ENCODE data around the gene RNF43.

RNF43 gene

DNA sequence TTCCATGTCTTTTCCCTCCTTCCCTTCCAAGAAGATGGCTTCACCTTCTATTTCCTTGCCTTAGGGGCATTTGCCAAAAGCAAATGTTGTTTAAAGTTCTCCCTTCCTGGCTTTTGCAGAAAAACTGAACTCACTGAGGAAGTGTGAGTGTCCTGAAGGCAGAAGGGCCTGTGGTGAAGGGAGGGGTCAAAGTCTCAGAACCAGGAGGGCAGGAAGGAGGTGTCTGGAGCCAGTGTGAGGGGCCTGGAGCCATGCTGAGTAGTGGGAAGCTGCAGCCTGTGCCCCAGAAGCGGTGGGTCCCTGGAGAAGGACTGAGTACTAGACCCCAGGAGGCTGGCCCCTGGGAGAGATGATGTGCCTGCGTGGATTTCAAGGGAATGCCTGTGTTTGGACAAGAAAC lies 41.5 kb downstream of the RNF43 start:
- WGBS (ENCODE audit: extremely low coverage, insufficient coverage, low lambda C conversion rate), result no CpG with 5 or more reads among the region's 2 CpGs
- Histone ChIP-seq H3K23ac (ENCODE audit: low read length) (no peak overlapping the region), H3K18ac (ENCODE audit: low read length) (no peak overlapping the region), H2BK5ac (ENCODE audit: low read length) (no peak overlapping the region), H2BK120ac (ENCODE audit: low read depth, low read length) (no peak overlapping the region), H3K27me3 (ENCODE audit: insufficient read depth, low read length, poor library complexity) (no peaks in the 10 kb centered on the region), H3K4me3 (ENCODE audit: low read length) (no peak overlapping the region), H2AK5ac (ENCODE audit: low read length) (no peak overlapping the region), H3K9ac (ENCODE audit: low read length) (no peak overlapping the region), H4K8ac (ENCODE audit: low read depth, low read length) (no peak overlapping the region), H3K79me1 (ENCODE audit: low read length) (no peaks in the 10 kb centered on the region), H3K4ac (ENCODE audit: low read depth, low read length) (no peak overlapping the region), H3K56ac (ENCODE audit: low read length) (no peak overlapping the region), H3K79me2 (ENCODE audit: control insufficient read depth, insufficient read depth, low read length) (no peaks in the 10 kb centered on the region), H3K4me1 (ENCODE audit: control insufficient read depth, low read depth, low read length) (peaks cover 15% of the 10 kb centered on the region), H3K27ac (ENCODE audit: low read depth, low read length) (peak overlapping the region; percentile 6), H3K4me2 (ENCODE audit: low read length) (no peak overlapping the region), H3K36me3 (ENCODE audit: control insufficient read depth, insufficient read depth, low read length) (no peaks in the 10 kb centered on the region), H2BK15ac (replicated peaks; ENCODE audit: low read depth) (no peak overlapping the region), H4K5ac (ENCODE audit: low read length) (no peak overlapping the region)
- peak; percentile 55 for DNase-seq

DNA sequence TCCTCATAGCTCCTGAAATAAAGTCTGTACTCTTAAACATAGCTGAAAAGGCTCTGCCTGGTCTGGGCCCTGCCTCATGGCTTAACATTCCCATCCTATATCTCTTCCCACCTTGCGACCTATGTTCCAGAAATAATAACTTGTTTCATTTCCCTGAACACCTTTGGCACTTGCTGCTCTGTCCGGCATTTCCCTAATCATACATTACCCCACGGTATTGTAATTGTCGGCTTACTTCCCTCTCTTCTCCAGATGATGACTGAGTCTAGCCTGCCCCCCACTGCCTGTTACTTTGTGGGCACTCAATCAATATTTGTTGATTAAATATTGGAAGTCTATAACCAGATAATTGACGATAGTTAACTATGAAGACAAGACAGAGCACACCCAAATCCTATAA lies 42.1 kb downstream of the RNF43 start:
- no peak overlapping the region for H3K9ac ChIP-seq (ENCODE audit: low read length)
- H4K8ac ChIP-seq (ENCODE audit: low read depth, low read length), result no peak overlapping the region
- no peak for DNase-seq
- no peaks in the 10 kb centered on the region for H3K79me1 ChIP-seq (ENCODE audit: low read length)
- WGBS (ENCODE audit: extremely low coverage, insufficient coverage, low lambda C conversion rate), result no CpG with 5 or more reads among the region's 5 CpGs
- H3K79me2 ChIP-seq (ENCODE audit: control insufficient read depth, insufficient read depth, low read length), result no peaks in the 10 kb centered on the region
- H2AK5ac ChIP-seq (ENCODE audit: low read length), result no peak overlapping the region
- H3K4ac ChIP-seq (ENCODE audit: low read depth, low read length), result no peak overlapping the region
- no peak overlapping the region for H3K4me3 ChIP-seq (ENCODE audit: low read length)
- no peak overlapping the region for H3K27ac ChIP-seq (ENCODE audit: low read depth, low read length)
- no peak overlapping the region for H2BK5ac ChIP-seq (ENCODE audit: low read length)
- no peak overlapping the region for H2BK120ac ChIP-seq (ENCODE audit: low read depth, low read length)
- peaks cover 12% of the 10 kb centered on the region for H3K4me1 ChIP-seq (ENCODE audit: control insufficient read depth, low read depth, low read length)
- H3K56ac ChIP-seq (ENCODE audit: low read length), result peak overlapping the region; percentile 17
- H3K27me3 ChIP-seq (ENCODE audit: insufficient read depth, low read length, poor library complexity), result no peaks in the 10 kb centered on the region
- H4K5ac ChIP-seq (ENCODE audit: low read length), result no peak overlapping the region
- H3K18ac ChIP-seq (ENCODE audit: low read length), result no peak overlapping the region
- no peak overlapping the region for H3K4me2 ChIP-seq (ENCODE audit: low read length)
- H3K23ac ChIP-seq (ENCODE audit: low read length), result no peak overlapping the region
- H3K36me3 ChIP-seq (ENCODE audit: control insufficient read depth, insufficient read depth, low read length), result no peaks in the 10 kb centered on the region
- H2BK15ac ChIP-seq (replicated peaks; ENCODE audit: low read depth), result no peak overlapping the region

DNA sequence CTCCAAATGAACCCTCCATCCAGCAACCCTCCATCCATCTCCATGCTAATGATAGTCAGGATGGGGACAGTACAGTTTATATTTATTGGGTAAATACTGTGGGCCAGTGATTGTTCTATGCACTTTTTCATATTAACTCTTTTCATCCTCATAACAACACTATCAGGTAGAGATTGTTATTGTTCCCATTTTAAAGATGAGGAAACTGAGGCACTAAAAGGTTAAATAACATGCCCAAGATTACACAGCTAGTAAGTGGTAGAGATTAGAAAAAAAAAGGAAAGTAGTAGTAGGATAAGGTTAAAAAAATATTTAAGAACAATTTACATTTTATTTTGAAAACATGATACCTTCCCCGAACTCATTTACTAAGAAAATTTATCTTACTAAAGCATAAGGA lies 43.4 kb downstream of the RNF43 start:
- Histone ChIP-seq H4K5ac (ENCODE audit: low read length) (no peak overlapping the region), H3K36me3 (ENCODE audit: control insufficient read depth, insufficient read depth, low read length) (no peaks in the 10 kb centered on the region), H3K79me2 (ENCODE audit: control insufficient read depth, insufficient read depth, low read length) (no peaks in the 10 kb centered on the region), H2AK5ac (ENCODE audit: low read length) (no peak overlapping the region), H2BK15ac (replicated peaks; ENCODE audit: low read depth) (no peak overlapping the region), H3K4me2 (ENCODE audit: low read length) (no peak overlapping the region), H3K23ac (ENCODE audit: low read length) (no peak overlapping the region), H3K4me3 (ENCODE audit: low read length) (no peak overlapping the region), H3K27me3 (ENCODE audit: insufficient read depth, low read length, poor library complexity) (no peaks in the 10 kb centered on the region), H3K27ac (ENCODE audit: low read depth, low read length) (no peak overlapping the region), H3K4me1 (ENCODE audit: control insufficient read depth, low read depth, low read length) (peaks cover 7% of the 10 kb centered on the region), H3K18ac (ENCODE audit: low read length) (no peak overlapping the region), H2BK120ac (ENCODE audit: low read depth, low read length) (no peak overlapping the region), H2BK5ac (ENCODE audit: low read length) (no peak overlapping the region), H4K8ac (ENCODE audit: low read depth, low read length) (no peak overlapping the region), H3K4ac (ENCODE audit: low read depth, low read length) (no peak overlapping the region), H3K56ac (ENCODE audit: low read length) (no peak overlapping the region), H3K9ac (ENCODE audit: low read length) (no peak overlapping the region), H3K79me1 (ENCODE audit: low read length) (no peaks in the 10 kb centered on the region)
- no CpG with 5 or more reads among the region's 1 CpG for WGBS (ENCODE audit: extremely low coverage, insufficient coverage, low lambda C conversion rate)
- no peak for DNase-seq

DNA sequence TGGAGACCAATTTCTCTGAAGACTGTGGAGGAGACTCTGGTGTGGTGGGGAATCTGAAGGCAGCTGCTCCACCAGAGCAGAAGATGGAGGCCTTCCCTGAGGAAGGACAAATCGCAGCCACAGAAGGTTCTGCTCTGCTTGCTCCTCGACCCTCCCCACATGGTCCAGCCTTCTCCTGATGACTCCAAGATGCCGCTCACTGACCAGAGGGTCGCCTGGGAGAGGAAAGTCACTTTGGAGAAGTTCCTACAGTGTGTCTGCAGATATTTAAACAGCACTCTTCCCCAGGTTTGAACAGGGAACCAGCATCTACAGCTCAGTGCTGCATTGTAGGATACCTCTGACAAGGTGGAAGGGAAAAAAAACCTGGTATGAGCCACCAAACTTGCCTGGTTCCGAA lies 44.3 kb downstream of the RNF43 start:
- H3K27me3 ChIP-seq (ENCODE audit: insufficient read depth, low read length, poor library complexity), result no peaks in the 10 kb centered on the region
- no peak overlapping the region for H3K4me3 ChIP-seq (ENCODE audit: low read length)
- no CpG with 5 or more reads among the region's 5 CpGs for WGBS (ENCODE audit: extremely low coverage, insufficient coverage, low lambda C conversion rate)
- H3K36me3 ChIP-seq (ENCODE audit: control insufficient read depth, insufficient read depth, low read length), result no peaks in the 10 kb centered on the region
- H3K23ac ChIP-seq (ENCODE audit: low read length), result no peak overlapping the region
- peaks cover 6% of the 10 kb centered on the region for H3K4me1 ChIP-seq (ENCODE audit: control insufficient read depth, low read depth, low read length)
- H4K5ac ChIP-seq (ENCODE audit: low read length), result no peak overlapping the region
- H3K9ac ChIP-seq (ENCODE audit: low read length), result no peak overlapping the region
- H3K18ac ChIP-seq (ENCODE audit: low read length), result no peak overlapping the region
- no peak overlapping the region for H3K56ac ChIP-seq (ENCODE audit: low read length)
- no peak overlapping the region for H2BK5ac ChIP-seq (ENCODE audit: low read length)
- no peak overlapping the region for H4K8ac ChIP-seq (ENCODE audit: low read depth, low read length)
- H2BK120ac ChIP-seq (ENCODE audit: low read depth, low read length), result no peak overlapping the region
- no peak overlapping the region for H3K4me2 ChIP-seq (ENCODE audit: low read length)
- no peaks in the 10 kb centered on the region for H3K79me2 ChIP-seq (ENCODE audit: control insufficient read depth, insufficient read depth, low read length)
- no peak overlapping the region for H2AK5ac ChIP-seq (ENCODE audit: low read length)
- DNase-seq, result no peak
- no peak overlapping the region for H3K27ac ChIP-seq (ENCODE audit: low read depth, low read length)
- H3K4ac ChIP-seq (ENCODE audit: low read depth, low read length), result no peak overlapping the region
- no peaks in the 10 kb centered on the region for H3K79me1 ChIP-seq (ENCODE audit: low read length)
- no peak overlapping the region for H2BK15ac ChIP-seq (replicated peaks; ENCODE audit: low read depth)

DNA sequence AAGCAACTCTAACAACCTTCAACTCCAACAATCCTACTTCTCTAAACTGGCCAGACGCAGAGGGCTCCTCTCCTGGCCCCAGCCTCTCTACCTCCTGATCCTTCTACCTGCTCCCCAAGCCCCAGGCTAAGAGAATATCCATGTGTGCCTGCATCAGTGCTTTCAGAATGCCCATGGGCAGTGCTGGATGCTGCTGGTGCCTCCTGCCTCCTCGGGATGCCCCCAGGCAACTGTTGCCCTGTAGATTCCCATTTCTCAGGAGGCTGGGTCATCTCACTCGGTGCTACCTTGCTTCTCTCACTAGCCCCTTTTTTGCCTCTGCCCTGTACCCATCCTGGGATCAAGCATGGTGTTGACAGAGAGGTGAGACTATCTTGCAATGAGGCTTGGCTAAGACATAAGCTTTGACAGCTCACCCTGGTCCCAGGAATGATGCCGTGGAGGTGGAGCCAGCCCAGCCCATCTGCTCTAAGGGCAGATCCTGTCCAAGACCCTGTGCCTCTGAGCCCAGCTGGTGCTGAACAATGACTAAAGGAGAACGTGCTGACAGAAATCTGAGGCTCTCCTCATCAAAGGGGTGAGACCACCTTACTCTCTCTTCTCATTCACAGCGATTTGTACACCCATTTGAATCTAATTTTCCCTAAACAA lies 45.9 kb downstream of the RNF43 start:
- Histone ChIP-seq H4K5ac (ENCODE audit: low read length) (no peak overlapping the region), H3K9ac (ENCODE audit: low read length) (no peak overlapping the region), H3K23ac (ENCODE audit: low read length) (no peak overlapping the region), H3K4me1 (ENCODE audit: control insufficient read depth, low read depth, low read length) (peaks cover 3% of the 10 kb centered on the region), H3K79me2 (ENCODE audit: control insufficient read depth, insufficient read depth, low read length) (no peaks in the 10 kb centered on the region), H3K4ac (ENCODE audit: low read depth, low read length) (no peak overlapping the region), H3K79me1 (ENCODE audit: low read length) (no peaks in the 10 kb centered on the region), H3K56ac (ENCODE audit: low read length) (no peak overlapping the region), H3K4me2 (ENCODE audit: low read length) (no peak overlapping the region), H2BK15ac (replicated peaks; ENCODE audit: low read depth) (no peak overlapping the region), H3K4me3 (ENCODE audit: low read length) (no peak overlapping the region), H3K27ac (ENCODE audit: low read depth, low read length) (no peak overlapping the region), H4K8ac (ENCODE audit: low read depth, low read length) (no peak overlapping the region), H3K36me3 (ENCODE audit: control insufficient read depth, insufficient read depth, low read length) (no peaks in the 10 kb centered on the region), H3K18ac (ENCODE audit: low read length) (no peak overlapping the region), H2AK5ac (ENCODE audit: low read length) (no peak overlapping the region), H2BK120ac (ENCODE audit: low read depth, low read length) (no peak overlapping the region), H3K27me3 (ENCODE audit: insufficient read depth, low read length, poor library complexity) (no peaks in the 10 kb centered on the region), H2BK5ac (ENCODE audit: low read length) (no peak overlapping the region)
- DNase-seq, result no peak
- WGBS (ENCODE audit: extremely low coverage, insufficient coverage, low lambda C conversion rate), result no CpG with 5 or more reads among the region's 6 CpGs

DNA sequence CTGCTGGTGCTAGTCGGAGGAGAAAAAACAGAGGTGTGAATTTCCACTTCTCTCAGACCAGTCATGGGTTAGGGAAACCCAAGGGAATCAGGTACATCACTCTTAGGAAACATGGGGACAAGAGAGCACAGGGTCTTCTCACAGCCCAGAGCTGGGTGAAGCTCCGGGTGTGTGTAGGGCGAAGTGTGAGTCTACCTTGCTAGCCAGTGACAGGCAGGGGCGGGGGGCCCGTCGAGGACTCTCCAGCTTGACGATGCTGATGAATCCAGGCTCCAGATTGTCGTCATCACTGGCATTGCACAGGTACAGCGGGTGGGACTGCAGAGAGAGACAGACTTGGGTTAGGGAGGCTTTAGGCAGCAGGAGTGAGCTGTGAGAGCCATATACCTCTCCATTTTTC lies 46.6 kb downstream of the RNF43 start:
- no CpG with 5 or more reads among the region's 9 CpGs for WGBS (ENCODE audit: extremely low coverage, insufficient coverage, low lambda C conversion rate)
- Histone ChIP-seq H3K4me3 (ENCODE audit: low read length) (no peak overlapping the region), H4K8ac (ENCODE audit: low read depth, low read length) (no peak overlapping the region)

More for the DNA sequence above, 46.6 kb downstream of the RNF43 start:
- H3K4me1 ChIP-seq (ENCODE audit: control insufficient read depth, low read depth, low read length), result no peaks in the 10 kb centered on the region
- H4K5ac ChIP-seq (ENCODE audit: low read length), result no peak overlapping the region
- H3K36me3 ChIP-seq (ENCODE audit: control insufficient read depth, insufficient read depth, low read length), result no peaks in the 10 kb centered on the region
- H3K23ac ChIP-seq (ENCODE audit: low read length), result no peak overlapping the region
- no peak overlapping the region for H3K18ac ChIP-seq (ENCODE audit: low read length)
- H3K27ac ChIP-seq (ENCODE audit: low read depth, low read length), result no peak overlapping the region
- H3K79me1 ChIP-seq (ENCODE audit: low read length), result no peaks in the 10 kb centered on the region
- no peak overlapping the region for H2BK120ac ChIP-seq (ENCODE audit: low read depth, low read length)
- no peak overlapping the region for H3K4me2 ChIP-seq (ENCODE audit: low read length)
- H3K4ac ChIP-seq (ENCODE audit: low read depth, low read length), result no peak overlapping the region
- H2BK5ac ChIP-seq (ENCODE audit: low read length), result no peak overlapping the region
- no peak overlapping the region for H3K56ac ChIP-seq (ENCODE audit: low read length)
- no peaks in the 10 kb centered on the region for H3K27me3 ChIP-seq (ENCODE audit: insufficient read depth, low read length, poor library complexity)
- no peak for DNase-seq
- no peak overlapping the region for H3K9ac ChIP-seq (ENCODE audit: low read length)
- H2AK5ac ChIP-seq (ENCODE audit: low read length), result no peak overlapping the region
- no peak overlapping the region for H2BK15ac ChIP-seq (replicated peaks; ENCODE audit: low read depth)
- H3K79me2 ChIP-seq (ENCODE audit: control insufficient read depth, insufficient read depth, low read length), result no peaks in the 10 kb centered on the region
